GM19351 (cell line): ENCODE measurements around the gene TEP1.
"Not testable (repeated sequence)": the region's sequence is repeated elsewhere in the genome, so short reads cannot be mapped to it uniquely, and the experiment has no call there.

Source experiments
- ATAC-seq: cut with Tn5 transposase; IDR thresholded peaks from one replicate; pipeline ENCODE4 v1.9.1; 2021; ENCODE audit warnings: mild to moderate bottlenecking, moderate library complexity; ENCODE audit not compliant: unreplicated experiment

TEP1 gene

GRCh38 chr14:20343862-20344220 lies 69.5 kb downstream of the TEP1 start:
- ATAC-seq = no peak

GRCh38 chr14:20343092-20343861 lies 70.0 kb downstream of the TEP1 start, which contains the start of gene PARP2:
TSS of gene PARP2 (plus strand) at chr14:20343635. CDS start at chr14:20343642, 7 bp downstream.
- ATAC-seq = peak; percentile 91

- ATAC-seq = no peak
Observed at GRCh38 chr14:20341646-20342045, 71.7 kb downstream of the TEP1 start.

- ATAC-seq = not testable (repeated sequence)
Observed at GRCh38 chr14:20341032-20341431, 72.3 kb downstream of the TEP1 start.

GRCh38 chr14:20334017-20334416 lies 79.3 kb downstream of the TEP1 start:
- no peak for ATAC-seq

GRCh38 chr14:20333494-20333841 lies 79.8 kb downstream of the TEP1 start:
- ATAC-seq = no peak

- peak; percentile 96 for ATAC-seq
Observed at GRCh38 chr14:20332788-20333493, 80.4 kb downstream of the TEP1 start, which contains the start of gene CCNB1IP1. TSS of gene CCNB1IP1 (minus strand) at chr14:20333279. CDS start at chr14:20316523, 16,756 bp downstream.

GRCh38 chr14:20332431-20332787 lies 80.9 kb downstream of the TEP1 start:
- no peak for ATAC-seq

- ATAC-seq = no peak
Observed at GRCh38 chr14:20331053-20331613, 82.2 kb downstream of the TEP1 start.

- no peak for ATAC-seq
Observed at GRCh38 chr14:20329355-20329754, 83.9 kb downstream of the TEP1 start.

- ATAC-seq = no peak
Observed at GRCh38 chr14:20328705-20329104, 84.6 kb downstream of the TEP1 start.

GRCh38 chr14:20327005-20327869 lies 86.1 kb downstream of the TEP1 start:
- no peak for ATAC-seq

- no peak for ATAC-seq
Observed at GRCh38 chr14:20317720-20318119, 95.6 kb downstream of the TEP1 start.
